ENCODE measurements around the gene PPFIA2.
"Not testable (repeated sequence)": the region's sequence is repeated elsewhere in the genome, so short reads cannot be mapped to it uniquely, and the experiment has no call there.

PPFIA2 gene

GRCh38 chr12:81590703-81591102 lies 168.4 kb downstream of the PPFIA2 start:
- not testable (repeated sequence) for H3K9me3 ChIP-seq (ENCODE audit: control insufficient read depth, low read length); H3K36me3 ChIP-seq (ENCODE audit: control insufficient read depth, insufficient read depth, low read length); H3K4me3 ChIP-seq (ENCODE audit: low read length)

DNA sequence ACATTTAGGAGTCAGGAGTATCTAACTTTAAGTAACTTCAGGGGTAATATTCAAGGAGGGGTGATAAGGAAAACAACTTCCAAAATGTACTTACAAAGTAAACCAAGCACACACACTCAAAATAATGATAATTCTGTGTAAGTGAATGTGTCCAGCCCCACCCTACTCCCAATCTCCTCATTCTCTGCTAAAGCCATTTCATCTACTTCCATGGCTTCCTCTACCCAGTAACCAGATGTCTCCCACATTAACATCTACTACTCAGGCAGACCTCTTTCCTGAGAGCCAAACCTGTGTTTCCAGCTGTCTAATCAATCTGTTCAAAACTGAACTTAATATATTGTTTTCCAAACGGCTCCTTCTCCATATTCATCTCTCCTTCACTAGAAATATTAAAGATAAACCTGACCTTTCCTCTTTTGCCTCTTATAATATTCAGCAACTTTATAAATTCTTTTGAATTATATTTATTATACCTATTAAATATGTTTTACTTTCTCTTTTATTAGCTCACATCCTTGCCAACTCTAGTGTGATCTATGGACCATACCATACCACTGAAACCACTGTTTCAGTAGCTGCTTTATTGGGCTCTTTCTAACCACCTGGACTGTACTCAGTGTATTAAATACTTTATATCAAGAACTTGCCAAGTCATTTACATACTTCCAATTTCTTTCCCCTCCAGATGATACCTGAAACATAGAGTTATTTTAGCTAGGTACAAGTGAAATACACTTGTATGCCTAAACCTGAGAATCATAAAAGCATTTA lies 170.7 kb downstream of the PPFIA2 start:
- Histone ChIP-seq H3K9me3 (ENCODE audit: control insufficient read depth, low read length) (no peaks in the 10 kb centered on the region), H3K4me1 (ENCODE audit: control insufficient read depth, insufficient read depth, low read length) (no peaks in the 10 kb centered on the region), H3K36me3 (ENCODE audit: control insufficient read depth, insufficient read depth, low read length) (no peaks in the 10 kb centered on the region), H3K27me3 (ENCODE audit: control insufficient read depth, insufficient read depth, low read length) (no peaks in the 10 kb centered on the region), H3K4me3 (ENCODE audit: low read length) (no peak overlapping the region), H3K9ac (ENCODE audit: low read length) (no peak overlapping the region)

More at GRCh38 chr12:81590703-81591102, 168.4 kb downstream of the PPFIA2 start:
- not testable (repeated sequence) for H3K27me3 ChIP-seq (ENCODE audit: control insufficient read depth, insufficient read depth, low read length); H3K4me1 ChIP-seq (ENCODE audit: control insufficient read depth, insufficient read depth, low read length); H3K9ac ChIP-seq (ENCODE audit: low read length)

DNA sequence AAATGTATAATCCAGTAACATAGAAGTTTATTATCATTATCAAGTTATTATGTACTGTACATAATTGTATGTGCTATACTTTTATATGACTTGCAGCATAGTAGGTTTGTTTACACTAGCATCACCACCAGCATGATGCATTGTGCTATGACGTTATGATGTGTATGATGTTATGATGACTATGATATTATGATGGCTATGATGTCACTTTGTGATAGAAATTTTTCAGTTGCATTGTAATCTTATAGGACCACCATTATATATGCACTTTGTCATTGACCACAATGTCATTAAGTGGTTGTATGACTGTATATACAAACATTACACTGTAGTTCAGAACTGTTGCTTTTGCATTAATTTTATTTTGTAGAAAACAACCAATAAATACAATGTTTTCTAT lies 173.4 kb downstream of the PPFIA2 start:
- Histone ChIP-seq H3K36me3 (ENCODE audit: control insufficient read depth, insufficient read depth, low read length) (no peaks in the 10 kb centered on the region), H3K9me3 (ENCODE audit: control insufficient read depth, low read length) (no peaks in the 10 kb centered on the region), H3K4me1 (ENCODE audit: control insufficient read depth, insufficient read depth, low read length) (no peaks in the 10 kb centered on the region), H3K4me3 (ENCODE audit: low read length) (no peak overlapping the region), H3K9ac (ENCODE audit: low read length) (no peak overlapping the region), H3K27me3 (ENCODE audit: control insufficient read depth, insufficient read depth, low read length) (no peaks in the 10 kb centered on the region)

GRCh38 chr12:81573228-81573627 lies 185.9 kb downstream of the PPFIA2 start:
- Histone ChIP-seq H3K9ac (ENCODE audit: low read length) (no peak overlapping the region), H3K4me3 (ENCODE audit: low read length) (no peak overlapping the region), H3K27me3 (ENCODE audit: control insufficient read depth, insufficient read depth, low read length) (no peaks in the 10 kb centered on the region), H3K9me3 (ENCODE audit: control insufficient read depth, low read length) (no peaks in the 10 kb centered on the region), H3K4me1 (ENCODE audit: control insufficient read depth, insufficient read depth, low read length) (no peaks in the 10 kb centered on the region), H3K36me3 (ENCODE audit: control insufficient read depth, insufficient read depth, low read length) (no peaks in the 10 kb centered on the region)

DNA sequence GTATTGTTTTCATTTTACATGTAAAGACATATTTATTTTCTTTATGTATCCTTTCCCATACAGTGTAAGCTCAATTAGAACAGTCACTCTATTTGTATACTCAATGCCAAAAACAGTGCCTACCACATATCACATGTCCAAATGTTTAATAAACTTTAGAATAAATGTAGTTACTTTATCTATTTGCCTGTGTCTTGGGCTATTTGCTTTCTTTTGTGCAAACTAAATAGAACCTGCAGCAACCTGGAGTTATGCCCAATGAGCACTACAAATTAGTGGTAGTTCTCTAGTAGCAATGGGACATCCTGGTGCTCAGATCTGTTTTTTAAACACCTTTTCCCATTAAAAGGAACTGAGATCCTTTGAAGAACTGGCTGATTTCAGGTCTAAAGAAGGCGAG lies 186.7 kb downstream of the PPFIA2 start:
- Histone ChIP-seq H3K9ac (ENCODE audit: low read length) (no peak overlapping the region), H3K27me3 (ENCODE audit: control insufficient read depth, insufficient read depth, low read length) (no peaks in the 10 kb centered on the region), H3K4me1 (ENCODE audit: control insufficient read depth, insufficient read depth, low read length) (no peaks in the 10 kb centered on the region), H3K4me3 (ENCODE audit: low read length) (no peak overlapping the region), H3K9me3 (ENCODE audit: control insufficient read depth, low read length) (no peaks in the 10 kb centered on the region), H3K36me3 (ENCODE audit: control insufficient read depth, insufficient read depth, low read length) (no peaks in the 10 kb centered on the region)

DNA sequence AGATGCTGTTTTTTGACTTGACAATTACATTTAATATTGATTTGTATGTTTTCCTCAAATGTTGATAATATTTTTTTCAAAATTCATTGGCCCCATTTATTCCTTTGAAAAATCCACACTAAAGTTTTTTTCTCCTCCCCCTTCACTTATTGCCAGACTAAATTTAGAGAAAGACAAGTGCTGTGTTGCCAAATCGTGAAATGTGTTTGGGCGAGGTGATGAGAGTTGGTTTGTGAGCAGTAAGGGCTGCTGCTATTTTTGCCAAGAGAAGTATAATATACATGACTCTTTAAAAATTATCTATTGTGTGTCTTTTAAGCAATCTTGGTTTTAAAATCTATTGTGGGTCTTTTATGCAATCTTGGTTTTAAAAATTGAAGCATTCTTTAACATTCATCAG lies 188.9 kb downstream of the PPFIA2 start:
- H3K4me3 ChIP-seq (ENCODE audit: low read length), result no peak overlapping the region
- no peak overlapping the region for H3K9ac ChIP-seq (ENCODE audit: low read length)
- no peaks in the 10 kb centered on the region for H3K36me3 ChIP-seq (ENCODE audit: control insufficient read depth, insufficient read depth, low read length)
- no peaks in the 10 kb centered on the region for H3K4me1 ChIP-seq (ENCODE audit: control insufficient read depth, insufficient read depth, low read length)
- no peaks in the 10 kb centered on the region for H3K9me3 ChIP-seq (ENCODE audit: control insufficient read depth, low read length)
- no peaks in the 10 kb centered on the region for H3K27me3 ChIP-seq (ENCODE audit: control insufficient read depth, insufficient read depth, low read length)

- Histone ChIP-seq H3K4me3 (ENCODE audit: low read length) (no peak overlapping the region), H3K4me1 (ENCODE audit: control insufficient read depth, insufficient read depth, low read length) (no peaks in the 10 kb centered on the region)
Observed at GRCh38 chr12:81564237-81564636, 194.9 kb downstream of the PPFIA2 start.

GRCh38 chr12:81558031-81558430 lies 201.1 kb downstream of the PPFIA2 start:
- no peaks in the 10 kb centered on the region for H3K27me3 ChIP-seq (ENCODE audit: control insufficient read depth, insufficient read depth, low read length)
- no peaks in the 10 kb centered on the region for H3K9me3 ChIP-seq (ENCODE audit: control insufficient read depth, low read length)
- H3K4me3 ChIP-seq (ENCODE audit: low read length), result no peak overlapping the region
- no peak overlapping the region for H3K9ac ChIP-seq (ENCODE audit: low read length)
- H3K4me1 ChIP-seq (ENCODE audit: control insufficient read depth, insufficient read depth, low read length), result no peaks in the 10 kb centered on the region
- no peaks in the 10 kb centered on the region for H3K36me3 ChIP-seq (ENCODE audit: control insufficient read depth, insufficient read depth, low read length)

More at GRCh38 chr12:81564237-81564636, 194.9 kb downstream of the PPFIA2 start:
- Histone ChIP-seq H3K9me3 (ENCODE audit: control insufficient read depth, low read length) (no peaks in the 10 kb centered on the region), H3K9ac (ENCODE audit: low read length) (no peak overlapping the region), H3K36me3 (ENCODE audit: control insufficient read depth, insufficient read depth, low read length) (no peaks in the 10 kb centered on the region), H3K27me3 (ENCODE audit: control insufficient read depth, insufficient read depth, low read length) (no peaks in the 10 kb centered on the region)

GRCh38 chr12:81546811-81547210 lies 212.3 kb downstream of the PPFIA2 start:
- Histone ChIP-seq H3K9ac (ENCODE audit: low read length) (no peak overlapping the region), H3K4me3 (ENCODE audit: low read length) (no peak overlapping the region), H3K4me1 (ENCODE audit: control insufficient read depth, insufficient read depth, low read length) (no peaks in the 10 kb centered on the region), H3K27me3 (ENCODE audit: control insufficient read depth, insufficient read depth, low read length) (no peaks in the 10 kb centered on the region), H3K36me3 (ENCODE audit: control insufficient read depth, insufficient read depth, low read length) (no peaks in the 10 kb centered on the region), H3K9me3 (ENCODE audit: control insufficient read depth, low read length) (no peaks in the 10 kb centered on the region)

- H3K27me3 ChIP-seq (ENCODE audit: control insufficient read depth, insufficient read depth, low read length), result no peaks in the 10 kb centered on the region
- no peak overlapping the region for H3K4me3 ChIP-seq (ENCODE audit: low read length)
- H3K36me3 ChIP-seq (ENCODE audit: control insufficient read depth, insufficient read depth, low read length), result no peaks in the 10 kb centered on the region
- H3K4me1 ChIP-seq (ENCODE audit: control insufficient read depth, insufficient read depth, low read length), result no peaks in the 10 kb centered on the region
- H3K9me3 ChIP-seq (ENCODE audit: control insufficient read depth, low read length), result no peaks in the 10 kb centered on the region
- no peak overlapping the region for H3K9ac ChIP-seq (ENCODE audit: low read length)
Observed at GRCh38 chr12:81543621-81544139, 215.5 kb downstream of the PPFIA2 start.

GRCh38 chr12:81542065-81543010 lies 216.8 kb downstream of the PPFIA2 start:
- Histone ChIP-seq H3K4me1 (ENCODE audit: control insufficient read depth, insufficient read depth, low read length) (no peaks in the 10 kb centered on the region), H3K36me3 (ENCODE audit: control insufficient read depth, insufficient read depth, low read length) (no peaks in the 10 kb centered on the region), H3K4me3 (ENCODE audit: low read length) (no peak overlapping the region), H3K9me3 (ENCODE audit: control insufficient read depth, low read length) (no peaks in the 10 kb centered on the region), H3K9ac (ENCODE audit: low read length) (no peak overlapping the region), H3K27me3 (ENCODE audit: control insufficient read depth, insufficient read depth, low read length) (no peaks in the 10 kb centered on the region)

GRCh38 chr12:81541121-81541520 lies 218.0 kb downstream of the PPFIA2 start:
- no peak overlapping the region for H3K9ac ChIP-seq (ENCODE audit: low read length)
- no peaks in the 10 kb centered on the region for H3K27me3 ChIP-seq (ENCODE audit: control insufficient read depth, insufficient read depth, low read length)
- no peaks in the 10 kb centered on the region for H3K9me3 ChIP-seq (ENCODE audit: control insufficient read depth, low read length)
- no peak overlapping the region for H3K4me3 ChIP-seq (ENCODE audit: low read length)
- no peaks in the 10 kb centered on the region for H3K36me3 ChIP-seq (ENCODE audit: control insufficient read depth, insufficient read depth, low read length)
- H3K4me1 ChIP-seq (ENCODE audit: control insufficient read depth, insufficient read depth, low read length), result no peaks in the 10 kb centered on the region

Measured in mucosa of stomach (tissue), 1 donor.